WTC11 (cell line): ENCODE data around the gene HOMER3. TPM values are rescaled to one million over a fixed set of nuclear protein-coding genes. Genes with fewer than 3 reads are reported as not detected.
A peak's percentile ranks its signal among the peaks of the same experiment; 100 is the strongest.

ENCODE experiments used
- ATAC-seq: fragments of 200-7000 bp; cut with Tn5 transposase; 2 replicates; pipeline ENCODE4 v1.10.0; 2021; ENCODE audit warnings: mild to moderate bottlenecking, moderate library complexity
- CTCF ChIA-PET: fragments of 300-600 bp; sonication (Branson Sonifier 250); formaldehyde crosslinking; loops from one replicate; lab custom pipeline; 2021; ENCODE audit warnings: antibody characterized with exemption; lab: Charles Lee
- POLR2A ChIA-PET: fragments of 350-600 bp; sonication (Branson Sonifier 250); formaldehyde crosslinking; loops from one replicate; lab custom pipeline; 2021; ENCODE audit warnings: antibody characterized with exemption; lab: Charles Lee
- DNase-seq: peaks from one replicate; pipeline ENCODE4 v3.0.0; 2021; ENCODE audit warnings: low spot score
- H3K27ac Mint-ChIP-seq: 2 replicates; pipeline ENCODE4 v1.8.0; 2021; ENCODE audit warnings: mixed read lengths
- H3K27me3 Mint-ChIP-seq: 2 replicates; pipeline ENCODE4 v1.8.0; 2021; ENCODE audit warnings: low read depth, mild to moderate bottlenecking, moderate library complexity, mixed read lengths
- H3K36me3 Mint-ChIP-seq: 2 replicates; pipeline ENCODE4 v1.8.0; 2021; ENCODE audit warnings: mixed read lengths
- H3K4me1 Mint-ChIP-seq: 2 replicates; pipeline ENCODE4 v1.8.0; 2022; ENCODE audit warnings: mixed read lengths
- H3K4me3 Mint-ChIP-seq: 2 replicates; pipeline ENCODE4 v1.8.0; 2021; ENCODE audit warnings: mild to moderate bottlenecking, moderate library complexity, mixed read lengths
- H3K9me3 Mint-ChIP-seq: 2 replicates; pipeline ENCODE4 v1.8.0; 2021; ENCODE audit warnings: mixed read lengths
- EMX1 ChIP-seq: fragments of 250-450 bp; sonication (Bioruptor Pico); IDR thresholded peaks from 2 replicates; pipeline ENCODE4 v1.8.0; 2021; ENCODE audit warnings: mild to moderate bottlenecking
- JAZF1 ChIP-seq: fragments of 250-450 bp; sonication (Bioruptor Pico); IDR thresholded peaks from 2 replicates; pipeline ENCODE4 v1.9.0; 2021; ENCODE audit warnings: moderate library complexity, mild to moderate bottlenecking, inconsistent platforms
- NR1H2 ChIP-seq: sonication (generic); formaldehyde crosslinking; IDR thresholded peaks from 2 replicates; pipeline ENCODE4 v1.9.0; 2021; ENCODE audit warnings: mild to moderate bottlenecking, moderate library complexity, missing genetic modification reagents
- SP1 ChIP-seq: sonication (generic); formaldehyde crosslinking; conservative IDR thresholded peaks from 2 replicates; pipeline ENCODE4 v1.8.1; 2022; ENCODE audit warnings: missing genetic modification reagents
- TEAD1 ChIP-seq: sonication (generic); formaldehyde crosslinking; IDR thresholded peaks from 2 replicates; pipeline ENCODE4 v1.8.0; 2022; ENCODE audit warnings: mild to moderate bottlenecking, missing genetic modification reagents
- ZNF121 ChIP-seq: sonication (generic); formaldehyde crosslinking; IDR thresholded peaks from 2 replicates; pipeline ENCODE4 v1.8.0; 2023; ENCODE audit warnings: missing genetic modification reagents
- total RNA-seq: library from RNA; stranded (reverse); gene quantifications from 3 replicates; pipeline ENCODE4 v1.2.3, GENCODE V29; 2021
- TF ChIP-seq, protein P1 (sequence below): sonication (generic); formaldehyde crosslinking; IDR thresholded peaks from 2 replicates; pipeline ENCODE4 v1.8.0; 2022; ENCODE audit warnings: mild to moderate bottlenecking, missing genetic modification reagents
- TF ChIP-seq, protein P2 (sequence below): sonication (generic); formaldehyde crosslinking; IDR thresholded peaks from 2 replicates; pipeline ENCODE4 v1.8.0; 2023; ENCODE audit warnings: mild to moderate bottlenecking, missing genetic modification reagents
- TF ChIP-seq, protein P3 (sequence below): sonication (generic); formaldehyde crosslinking; IDR thresholded peaks from 2 replicates; pipeline ENCODE4 v1.8.1; 2022; ENCODE audit warnings: low read depth, missing genetic modification reagents, borderline replicate concordance
- TF ChIP-seq, protein P4 (sequence below): sonication (generic); formaldehyde crosslinking; IDR thresholded peaks from 2 replicates; pipeline ENCODE4 v1.8.0; 2022; ENCODE audit warnings: missing genetic modification reagents

HOMER3 gene
- total RNA-seq, 1 experiment from 2014 or later, result 28.2 TPM

DNA sequence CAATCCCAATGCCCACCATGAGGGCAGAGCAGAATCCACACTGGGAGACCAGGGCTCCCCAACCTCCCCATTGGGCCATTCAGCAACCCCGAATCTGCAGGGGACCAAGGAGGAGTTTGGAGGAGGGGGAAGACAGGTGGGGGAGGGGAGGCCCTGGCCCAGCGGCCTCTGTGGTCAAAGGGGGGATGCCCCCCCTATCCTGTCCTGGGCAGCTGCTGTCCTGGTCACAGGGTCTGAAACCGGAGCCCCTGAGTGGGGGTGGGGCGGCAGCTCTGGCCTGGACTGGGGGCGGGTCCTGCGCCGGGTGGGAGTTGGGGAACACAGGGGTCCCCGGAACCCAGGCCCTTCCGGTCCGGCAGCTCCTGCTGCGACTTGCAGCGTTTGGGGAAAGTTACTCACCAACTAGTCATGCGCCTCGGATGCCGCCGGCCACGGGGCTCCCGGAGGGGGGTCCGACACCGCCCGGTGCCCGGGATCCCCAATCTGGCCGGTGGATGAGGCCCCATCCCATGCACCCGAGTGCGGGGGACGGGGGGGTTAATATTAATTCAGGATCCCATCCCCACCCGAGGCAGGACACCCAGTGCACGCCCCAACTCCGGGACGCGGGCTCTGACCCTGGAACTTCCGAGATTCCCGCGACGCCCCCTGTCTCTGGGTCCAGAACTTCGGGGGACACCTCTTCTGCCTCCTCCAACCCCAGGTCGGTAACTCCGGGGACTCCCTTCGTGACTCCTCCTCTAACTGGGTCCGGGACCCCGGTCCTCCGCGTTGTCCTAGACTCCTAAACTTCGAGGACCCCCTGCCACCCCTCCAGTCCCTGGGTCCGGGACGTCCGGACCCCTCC, 872 bp downstream of the HOMER3 start (continued):
- TF ChIP-seq, protein P1, sequence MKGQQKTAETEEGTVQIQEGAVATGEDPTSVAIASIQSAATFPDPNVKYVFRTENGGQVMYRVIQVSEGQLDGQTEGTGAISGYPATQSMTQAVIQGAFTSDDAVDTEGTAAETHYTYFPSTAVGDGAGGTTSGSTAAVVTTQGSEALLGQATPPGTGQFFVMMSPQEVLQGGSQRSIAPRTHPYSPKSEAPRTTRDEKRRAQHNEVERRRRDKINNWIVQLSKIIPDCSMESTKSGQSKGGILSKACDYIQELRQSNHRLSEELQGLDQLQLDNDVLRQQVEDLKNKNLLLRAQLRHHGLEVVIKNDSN, result peak; percentile 33; the same call in 1 of the 2 replicates
- TF ChIP-seq, protein P2, sequence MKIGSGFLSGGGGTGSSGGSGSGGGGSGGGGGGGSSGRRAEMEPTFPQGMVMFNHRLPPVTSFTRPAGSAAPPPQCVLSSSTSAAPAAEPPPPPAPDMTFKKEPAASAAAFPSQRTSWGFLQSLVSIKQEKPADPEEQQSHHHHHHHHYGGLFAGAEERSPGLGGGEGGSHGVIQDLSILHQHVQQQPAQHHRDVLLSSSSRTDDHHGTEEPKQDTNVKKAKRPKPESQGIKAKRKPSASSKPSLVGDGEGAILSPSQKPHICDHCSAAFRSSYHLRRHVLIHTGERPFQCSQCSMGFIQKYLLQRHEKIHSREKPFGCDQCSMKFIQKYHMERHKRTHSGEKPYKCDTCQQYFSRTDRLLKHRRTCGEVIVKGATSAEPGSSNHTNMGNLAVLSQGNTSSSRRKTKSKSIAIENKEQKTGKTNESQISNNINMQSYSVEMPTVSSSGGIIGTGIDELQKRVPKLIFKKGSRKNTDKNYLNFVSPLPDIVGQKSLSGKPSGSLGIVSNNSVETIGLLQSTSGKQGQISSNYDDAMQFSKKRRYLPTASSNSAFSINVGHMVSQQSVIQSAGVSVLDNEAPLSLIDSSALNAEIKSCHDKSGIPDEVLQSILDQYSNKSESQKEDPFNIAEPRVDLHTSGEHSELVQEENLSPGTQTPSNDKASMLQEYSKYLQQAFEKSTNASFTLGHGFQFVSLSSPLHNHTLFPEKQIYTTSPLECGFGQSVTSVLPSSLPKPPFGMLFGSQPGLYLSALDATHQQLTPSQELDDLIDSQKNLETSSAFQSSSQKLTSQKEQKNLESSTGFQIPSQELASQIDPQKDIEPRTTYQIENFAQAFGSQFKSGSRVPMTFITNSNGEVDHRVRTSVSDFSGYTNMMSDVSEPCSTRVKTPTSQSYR (CRISPR knock-in tag), result peak; percentile 96

DNA sequence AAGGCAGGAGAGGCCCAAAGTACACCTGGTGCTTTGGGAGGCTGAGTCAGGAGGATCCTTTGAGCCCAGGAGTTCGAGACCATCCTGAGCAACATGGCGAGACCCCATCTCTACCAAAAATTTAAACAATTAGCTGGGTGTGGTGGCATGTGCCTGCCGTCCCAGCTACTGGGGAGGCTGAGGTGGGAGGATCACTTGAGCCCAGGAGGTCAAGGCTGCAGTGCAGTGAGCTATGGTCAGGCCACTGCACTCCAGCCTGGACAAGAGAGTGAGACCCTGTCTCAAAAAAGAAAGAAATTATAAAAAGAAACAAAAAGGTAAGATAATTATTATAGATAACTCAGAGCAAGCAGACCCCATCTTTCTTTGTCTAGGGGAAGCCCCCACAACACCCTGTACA, 1.9 kb downstream of the HOMER3 start:
- Mint-ChIP-seq H3K27me3 (peaks cover 28% of the 10 kb centered on the region), H3K36me3 (peaks cover 9% of the 10 kb centered on the region), H3K4me1 (peaks cover 24% of the 10 kb centered on the region)
- no peak for DNase-seq
- no peak for ATAC-seq
- ChIA-PET CTCF (interaction anchor here (0.9 to 2.3 kb wide), 5 partner anchors 20 to 57 kb away, joined by 3 to 13 read pairs (median 7); partner anchors contain the start of genes CERS1, COPE and DDX49), POLR2A (interaction anchor here (1.3 kb wide), 1 partner anchor 20 kb away, joined by 7 read pairs; the partner anchor contains the start of genes COPE and DDX49)
- TF ChIP-seq ZNF121 (CRISPR knock-in tag) (peak; percentile 80; the same call in 1 of the 2 replicates), EMX1 (CRISPR knock-in tag) (no peak)
- TF ChIP-seq, protein P3, sequence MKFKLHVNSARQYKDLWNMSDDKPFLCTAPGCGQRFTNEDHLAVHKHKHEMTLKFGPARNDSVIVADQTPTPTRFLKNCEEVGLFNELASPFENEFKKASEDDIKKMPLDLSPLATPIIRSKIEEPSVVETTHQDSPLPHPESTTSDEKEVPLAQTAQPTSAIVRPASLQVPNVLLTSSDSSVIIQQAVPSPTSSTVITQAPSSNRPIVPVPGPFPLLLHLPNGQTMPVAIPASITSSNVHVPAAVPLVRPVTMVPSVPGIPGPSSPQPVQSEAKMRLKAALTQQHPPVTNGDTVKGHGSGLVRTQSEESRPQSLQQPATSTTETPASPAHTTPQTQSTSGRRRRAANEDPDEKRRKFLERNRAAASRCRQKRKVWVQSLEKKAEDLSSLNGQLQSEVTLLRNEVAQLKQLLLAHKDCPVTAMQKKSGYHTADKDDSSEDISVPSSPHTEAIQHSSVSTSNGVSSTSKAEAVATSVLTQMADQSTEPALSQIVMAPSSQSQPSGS (CRISPR knock-in tag), result no peak
- TF ChIP-seq, all 79 proteins: peak for 1
- Mint-ChIP-seq H3K4me3 (peak overlapping the region; percentile 82), H3K9me3 (no peaks in the 10 kb centered on the region), H3K27ac (no peak overlapping the region)

DNA sequence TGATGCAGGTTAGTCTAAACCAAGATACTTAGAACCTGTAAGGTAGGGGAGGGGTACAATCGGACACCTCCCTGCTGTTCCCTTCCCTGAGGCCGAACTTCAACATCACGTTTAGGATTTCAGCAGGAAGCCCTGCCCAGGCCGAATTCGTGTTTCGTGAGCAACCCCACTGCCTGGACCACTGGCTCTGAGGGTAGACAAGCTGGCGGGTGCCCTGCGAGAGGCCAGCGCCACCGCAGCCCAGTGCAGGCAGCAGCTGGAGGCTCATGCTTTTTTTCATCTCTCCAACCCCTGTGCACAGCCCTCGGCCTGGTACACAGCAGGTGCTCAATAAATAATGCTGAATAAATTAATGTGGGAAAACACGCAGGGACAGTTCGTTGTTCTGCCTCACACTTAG, 7.7 kb downstream of the HOMER3 start:
- H3K4me1 Mint-ChIP-seq, result peaks cover 12% of the 10 kb centered on the region
- POLR2A ChIA-PET, result interaction anchor here (0.5 kb wide), 1 partner anchor 23 kb away, joined by 7 read pairs; no protein-coding TSS in a partner anchor
- H3K36me3 Mint-ChIP-seq, result peaks cover 13% of the 10 kb centered on the region
- H3K9me3 Mint-ChIP-seq, result no peaks in the 10 kb centered on the region
- ATAC-seq, result no peak
- H3K4me3 Mint-ChIP-seq, result peak overlapping the region; percentile 78
- no peak for TF ChIP-seq TEAD1 (CRISPR knock-in tag)
- no peak overlapping the region for H3K27ac Mint-ChIP-seq
- H3K27me3 Mint-ChIP-seq, result no peaks in the 10 kb centered on the region
- CTCF ChIA-PET, result interaction anchor here (1.0 to 2.0 kb wide), 3 partner anchors 14 to 54 kb away, joined by 3 to 8 read pairs (median 5); partner anchors contain the start of genes COPE and DDX49
- no peak for DNase-seq

DNA sequence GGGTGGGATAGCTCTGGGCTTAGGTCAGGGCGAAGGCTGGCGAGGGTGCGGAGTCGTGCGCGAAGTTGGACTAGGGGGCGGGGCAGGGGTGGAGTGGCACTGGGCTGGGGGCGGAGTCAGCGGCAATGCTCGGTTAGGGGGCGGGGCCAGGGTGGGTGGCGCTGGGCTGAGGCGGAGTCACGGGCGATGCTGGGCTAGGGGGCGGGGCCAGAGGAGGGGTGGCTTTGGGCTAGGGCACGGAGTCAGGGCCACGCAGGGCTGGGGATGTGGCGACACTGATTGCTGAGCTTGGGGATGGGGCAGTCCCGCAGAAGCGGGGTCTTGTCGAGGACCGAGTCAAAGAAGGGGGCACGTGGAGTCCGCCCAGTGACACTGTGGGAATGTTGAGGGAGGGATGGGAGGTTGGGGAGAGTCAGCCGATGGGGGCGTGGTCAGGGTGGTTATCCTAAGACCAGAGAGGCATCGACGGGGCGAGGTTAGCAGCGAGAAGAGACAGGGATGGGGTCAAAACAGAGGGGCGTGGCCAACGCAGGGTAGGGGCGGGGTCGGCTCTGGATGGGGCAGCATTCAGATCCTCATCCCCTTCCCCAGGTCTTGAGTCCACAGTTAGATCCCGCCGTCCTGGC, 8.7 kb downstream of the HOMER3 start:
- Mint-ChIP-seq H3K4me1 (peaks cover 12% of the 10 kb centered on the region), H3K36me3 (peaks cover 9% of the 10 kb centered on the region), H3K4me3 (peak overlapping the region; percentile 78), H3K9me3 (no peaks in the 10 kb centered on the region), H3K27me3 (no peaks in the 10 kb centered on the region), H3K27ac (peak overlapping the region; percentile 97)
- peak; percentile 99 for DNase-seq
- POLR2A ChIA-PET, result interaction anchor here (1.2 to 1.3 kb wide), 2 partner anchors 12 to 13 kb away, joined by 5 to 9 read pairs; partner anchors contain the start of genes COPE and DDX49
- peak; percentile 93 for ATAC-seq
- CTCF ChIA-PET, result interaction anchor here (0.7 to 2.0 kb wide), 5 partner anchors 13 to 55 kb away, joined by 3 to 8 read pairs (median 4); partner anchors contain the start of genes COPE and DDX49
- TF ChIP-seq NR1H2 (no peak), SP1 (CRISPR knock-in tag) (peak; percentile 71), JAZF1 (no peak)
- TF ChIP-seq, protein P4, sequence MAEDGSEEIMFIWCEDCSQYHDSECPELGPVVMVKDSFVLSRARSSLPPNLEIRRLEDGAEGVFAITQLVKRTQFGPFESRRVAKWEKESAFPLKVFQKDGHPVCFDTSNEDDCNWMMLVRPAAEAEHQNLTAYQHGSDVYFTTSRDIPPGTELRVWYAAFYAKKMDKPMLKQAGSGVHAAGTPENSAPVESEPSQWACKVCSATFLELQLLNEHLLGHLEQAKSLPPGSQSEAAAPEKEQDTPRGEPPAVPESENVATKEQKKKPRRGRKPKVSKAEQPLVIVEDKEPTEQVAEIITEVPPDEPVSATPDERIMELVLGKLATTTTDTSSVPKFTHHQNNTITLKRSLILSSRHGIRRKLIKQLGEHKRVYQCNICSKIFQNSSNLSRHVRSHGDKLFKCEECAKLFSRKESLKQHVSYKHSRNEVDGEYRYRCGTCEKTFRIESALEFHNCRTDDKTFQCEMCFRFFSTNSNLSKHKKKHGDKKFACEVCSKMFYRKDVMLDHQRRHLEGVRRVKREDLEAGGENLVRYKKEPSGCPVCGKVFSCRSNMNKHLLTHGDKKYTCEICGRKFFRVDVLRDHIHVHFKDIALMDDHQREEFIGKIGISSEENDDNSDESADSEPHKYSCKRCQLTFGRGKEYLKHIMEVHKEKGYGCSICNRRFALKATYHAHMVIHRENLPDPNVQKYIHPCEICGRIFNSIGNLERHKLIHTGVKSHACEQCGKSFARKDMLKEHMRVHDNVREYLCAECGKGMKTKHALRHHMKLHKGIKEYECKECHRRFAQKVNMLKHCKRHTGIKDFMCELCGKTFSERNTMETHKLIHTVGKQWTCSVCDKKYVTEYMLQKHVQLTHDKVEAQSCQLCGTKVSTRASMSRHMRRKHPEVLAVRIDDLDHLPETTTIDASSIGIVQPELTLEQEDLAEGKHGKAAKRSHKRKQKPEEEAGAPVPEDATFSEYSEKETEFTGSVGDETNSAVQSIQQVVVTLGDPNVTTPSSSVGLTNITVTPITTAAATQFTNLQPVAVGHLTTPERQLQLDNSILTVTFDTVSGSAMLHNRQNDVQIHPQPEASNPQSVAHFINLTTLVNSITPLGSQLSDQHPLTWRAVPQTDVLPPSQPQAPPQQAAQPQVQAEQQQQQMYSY (CRISPR knock-in tag), result peak; percentile 64
- TF ChIP-seq, all 79 proteins: peak for 2
